PFSK-1 (cell line): ENCODE data around the gene ERC2.

Source experiments
- POLR2AphosphoS5 ChIP-seq: IDR thresholded peaks from 2 replicates; pipeline ENCODE4 v1.6.1; 2012; ENCODE audit warnings: low read depth, mild to moderate bottlenecking, control low read depth, low read length, moderate library complexity
- TAF1 ChIP-seq: IDR thresholded peaks from 2 replicates; pipeline ENCODE4 v1.6.1; 2012; ENCODE audit warnings: low read length, control low read depth, borderline replicate concordance; ENCODE audit not compliant: insufficient read depth
- TF ChIP-seq, protein P1 (sequence below), 2 experiments: IDR thresholded peaks; 2 replicates each; pipeline versions ENCODE4 v1.6.1 to v1.8.0; 2011 to 2012; ENCODE audit warnings: low read depth in 2 of 2, low read length in 2 of 2, control low read depth in 1 of 2, inconsistent platforms in 1 of 2, mild to moderate bottlenecking in 1 of 2, moderate library complexity in 1 of 2; ENCODE audit not compliant: insufficient read depth in 1 of 2

DNA sequence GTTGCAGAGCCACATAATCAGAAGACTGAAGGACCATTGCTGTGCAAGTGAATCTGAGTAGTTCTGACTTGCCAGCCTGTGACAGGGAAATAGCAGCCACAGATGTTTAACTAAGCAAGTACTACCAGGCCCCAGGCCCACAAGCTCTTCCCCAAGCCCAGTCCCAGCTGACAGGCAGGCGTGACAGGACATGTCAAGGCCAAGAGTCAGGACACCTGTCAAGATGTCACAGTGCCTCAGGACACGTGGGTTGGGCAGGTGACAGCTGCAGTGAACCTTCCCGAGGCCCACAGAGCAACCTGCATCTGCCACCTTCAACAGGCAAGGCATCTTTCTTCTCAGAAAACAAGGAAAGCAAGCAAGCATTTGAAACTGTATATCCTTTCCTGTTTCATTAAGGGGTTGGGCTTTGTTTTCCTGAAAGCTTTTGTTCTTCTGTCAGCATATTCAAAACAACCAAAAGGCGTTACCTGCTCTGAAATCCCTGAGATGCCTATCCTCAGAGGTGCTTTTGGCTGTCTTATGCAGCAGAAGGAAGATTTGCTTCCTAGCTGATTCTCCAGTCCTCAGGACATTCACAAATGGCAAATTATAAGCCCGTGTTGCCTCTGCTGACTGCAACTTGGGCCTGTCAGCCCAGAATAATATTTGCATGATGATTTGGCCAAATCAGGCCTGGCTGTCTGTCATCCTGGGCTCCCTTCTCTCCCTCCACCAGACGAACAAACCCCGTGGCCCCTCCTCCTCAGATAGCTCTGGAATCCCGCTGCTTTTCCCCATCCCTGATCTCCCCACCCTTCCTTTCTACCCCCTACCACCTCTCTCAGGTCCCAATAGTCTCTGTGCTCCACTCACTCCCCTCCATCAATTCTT lies 809.3 kb downstream of the ERC2 start:
- TF ChIP-seq, protein P1, sequence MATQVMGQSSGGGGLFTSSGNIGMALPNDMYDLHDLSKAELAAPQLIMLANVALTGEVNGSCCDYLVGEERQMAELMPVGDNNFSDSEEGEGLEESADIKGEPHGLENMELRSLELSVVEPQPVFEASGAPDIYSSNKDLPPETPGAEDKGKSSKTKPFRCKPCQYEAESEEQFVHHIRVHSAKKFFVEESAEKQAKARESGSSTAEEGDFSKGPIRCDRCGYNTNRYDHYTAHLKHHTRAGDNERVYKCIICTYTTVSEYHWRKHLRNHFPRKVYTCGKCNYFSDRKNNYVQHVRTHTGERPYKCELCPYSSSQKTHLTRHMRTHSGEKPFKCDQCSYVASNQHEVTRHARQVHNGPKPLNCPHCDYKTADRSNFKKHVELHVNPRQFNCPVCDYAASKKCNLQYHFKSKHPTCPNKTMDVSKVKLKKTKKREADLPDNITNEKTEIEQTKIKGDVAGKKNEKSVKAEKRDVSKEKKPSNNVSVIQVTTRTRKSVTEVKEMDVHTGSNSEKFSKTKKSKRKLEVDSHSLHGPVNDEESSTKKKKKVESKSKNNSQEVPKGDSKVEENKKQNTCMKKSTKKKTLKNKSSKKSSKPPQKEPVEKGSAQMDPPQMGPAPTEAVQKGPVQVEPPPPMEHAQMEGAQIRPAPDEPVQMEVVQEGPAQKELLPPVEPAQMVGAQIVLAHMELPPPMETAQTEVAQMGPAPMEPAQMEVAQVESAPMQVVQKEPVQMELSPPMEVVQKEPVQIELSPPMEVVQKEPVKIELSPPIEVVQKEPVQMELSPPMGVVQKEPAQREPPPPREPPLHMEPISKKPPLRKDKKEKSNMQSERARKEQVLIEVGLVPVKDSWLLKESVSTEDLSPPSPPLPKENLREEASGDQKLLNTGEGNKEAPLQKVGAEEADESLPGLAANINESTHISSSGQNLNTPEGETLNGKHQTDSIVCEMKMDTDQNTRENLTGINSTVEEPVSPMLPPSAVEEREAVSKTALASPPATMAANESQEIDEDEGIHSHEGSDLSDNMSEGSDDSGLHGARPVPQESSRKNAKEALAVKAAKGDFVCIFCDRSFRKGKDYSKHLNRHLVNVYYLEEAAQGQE (IDR thresholded peaks at IDR 0.05; ENCODE audit: insufficient read depth in 1 of 2, low read depth in 2 of 2, low read length in 2 of 2), result no peak
- TF ChIP-seq TAF1 (no peak), POLR2AphosphoS5 (no peak)
